Activated CD8-positive, alpha-beta memory T cell treated with anti-CD3 and anti-CD28 coated beads, Interleukin-2, amount 50 U/mL, for 24 hours (primary cell): Measurements from ENCODE around the gene TRIM54.
"Not testable (repeated sequence)": the region's sequence is repeated elsewhere in the genome, so short reads cannot be mapped to it uniquely, and the experiment has no call there.

Experiments used
- DNase-seq: peaks from one replicate; pipeline ENCODE4 v3.0.0-alpha.2; 2020; ENCODE audit errors: extremely low read depth

TRIM54 gene

DNA sequence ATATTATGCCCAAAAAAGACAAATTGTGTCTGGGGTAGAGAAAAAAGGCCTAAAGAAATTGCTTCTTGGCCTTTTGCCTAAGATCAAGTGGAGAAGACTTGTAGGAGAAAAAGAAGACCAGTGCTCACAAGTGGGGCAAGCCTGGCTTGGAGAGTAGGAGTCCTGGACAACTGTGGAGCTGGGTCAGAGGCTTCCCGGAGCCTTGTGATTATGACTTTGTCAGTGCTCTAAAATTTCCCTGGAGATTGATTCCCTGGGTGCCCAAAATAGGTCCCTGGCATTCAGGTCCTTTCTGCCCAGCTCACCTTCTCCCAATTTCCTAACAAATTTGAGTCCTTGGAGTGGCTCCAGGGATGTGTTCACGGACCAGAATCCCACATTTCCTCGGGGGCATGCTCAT is 787 bp upstream of the TRIM54 start:
- DNase-seq, result no peak

GRCh38 chr2:27282892-27283291 is 663 bp downstream of the TRIM54 start:
- no peak for DNase-seq

DNA sequence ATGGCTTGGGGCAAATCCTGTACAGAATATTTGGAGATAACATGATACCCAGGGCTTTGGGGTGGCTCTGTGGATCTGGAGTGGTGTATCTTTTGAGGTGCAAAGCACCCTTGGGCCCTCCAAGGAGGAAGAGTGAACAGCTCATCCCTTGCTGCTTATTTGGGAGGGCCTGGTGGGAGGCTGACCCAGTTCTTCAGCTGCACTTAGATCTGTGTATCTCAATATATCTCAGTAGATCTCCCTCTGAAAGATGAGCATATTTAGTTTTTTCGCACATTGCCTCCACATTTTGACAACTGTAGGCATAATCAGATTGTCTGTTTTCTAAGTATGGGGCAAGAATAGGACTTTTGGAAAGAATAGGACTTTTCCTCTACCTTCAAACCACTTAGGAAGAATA is 2.8 kb downstream of the TRIM54 start:
- no peak for DNase-seq

GRCh38 chr2:27285481-27285880 is 3.3 kb downstream of the TRIM54 start:
- no peak for DNase-seq

GRCh38 chr2:27288610-27289009 is 6.4 kb downstream of the TRIM54 start:
- DNase-seq, result no peak

- no peak for DNase-seq
Observed at GRCh38 chr2:27290549-27290948, 8.3 kb downstream of the TRIM54 start.

DNA sequence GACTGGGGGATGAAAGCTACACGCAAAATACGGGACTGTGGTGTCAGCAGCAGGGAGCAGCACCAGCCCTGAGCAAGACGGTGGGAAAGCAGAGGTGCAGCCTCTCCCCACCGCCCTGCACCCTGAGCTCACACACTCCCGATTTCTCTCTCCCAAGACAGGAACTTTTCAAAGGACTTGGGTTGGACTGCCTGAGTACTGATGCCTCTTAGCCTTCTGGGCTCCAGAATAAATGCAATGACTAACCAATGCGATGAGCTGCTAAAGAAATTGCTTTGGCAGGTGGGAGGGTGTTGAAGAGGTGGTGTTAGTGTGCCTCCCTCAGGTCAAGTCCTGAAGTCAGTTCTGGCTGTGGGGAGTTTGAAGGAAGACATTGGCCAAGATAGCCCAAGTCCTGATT is 9.6 kb downstream of the TRIM54 start:
- DNase-seq, result no peak

GRCh38 chr2:27294928-27295327 is 12.7 kb downstream of the TRIM54 start:
- DNase-seq, result no peak

GRCh38 chr2:27296481-27296880 is 14.3 kb downstream of the TRIM54 start:
- DNase-seq, result no peak

DNA sequence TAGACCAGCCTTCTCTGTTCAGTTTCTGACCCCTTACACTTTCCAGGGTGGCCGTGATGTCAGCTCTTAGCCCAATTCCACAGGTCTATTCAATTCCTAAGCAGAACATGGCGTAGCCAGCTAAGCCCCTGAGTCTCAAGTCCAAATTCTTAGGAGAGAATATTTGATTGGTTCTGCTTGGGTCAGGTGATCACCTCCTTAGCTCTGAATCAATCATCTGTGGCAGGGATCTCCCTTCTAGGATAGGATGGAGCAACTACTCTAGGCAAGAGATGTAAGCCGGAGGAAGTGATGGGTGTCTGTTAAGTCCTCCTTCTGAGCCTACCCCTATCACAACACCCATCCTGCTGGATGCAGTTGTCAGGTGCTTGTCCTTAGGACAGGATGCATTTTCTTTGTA is 15.0 kb downstream of the TRIM54 start:
- DNase-seq, result no peak

- no peak for DNase-seq
Observed at GRCh38 chr2:27298391-27299080, 16.3 kb downstream of the TRIM54 start.

GRCh38 chr2:27300606-27301005 is 18.4 kb downstream of the TRIM54 start:
- DNase-seq, result not testable (repeated sequence)

GRCh38 chr2:27303093-27304025 is 21.1 kb downstream of the TRIM54 start:
- no peak for DNase-seq

DNA sequence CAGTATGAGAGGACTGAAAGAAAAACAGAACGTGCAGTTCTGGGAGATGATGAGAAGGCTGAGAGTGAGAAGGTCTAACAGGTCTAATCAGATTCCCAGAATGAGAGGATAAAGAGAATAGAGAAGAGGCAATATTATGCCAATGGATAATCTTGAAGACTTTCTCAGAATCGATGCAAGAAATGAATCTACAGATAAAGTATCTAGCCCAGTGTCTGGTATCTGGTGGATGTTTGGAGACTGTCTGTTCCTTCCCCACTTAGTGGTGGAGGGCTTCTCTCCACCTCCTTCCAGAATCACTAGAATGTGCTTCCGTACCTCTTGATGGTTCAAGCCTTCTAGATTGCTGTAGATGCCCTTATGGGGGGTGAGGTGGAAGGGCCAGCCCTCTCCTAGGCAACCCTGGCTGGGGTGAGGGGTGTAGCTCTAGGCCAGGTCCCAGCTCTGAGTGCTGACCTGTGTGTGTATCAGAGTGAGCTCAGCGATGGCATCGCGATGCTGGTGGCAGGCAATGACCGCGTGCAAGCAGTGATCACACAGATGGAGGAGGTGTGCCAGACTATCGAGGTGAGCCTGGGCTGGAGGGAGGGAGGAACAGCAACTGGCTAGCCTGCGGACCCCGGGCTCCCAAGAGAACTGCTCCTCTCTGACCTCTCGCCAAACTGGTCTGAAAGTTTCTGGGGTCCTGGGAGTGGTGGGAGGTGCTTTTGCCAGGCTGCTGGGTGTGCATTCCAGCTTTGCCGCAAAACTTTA is 22.4 kb downstream of the TRIM54 start:
- no peak for DNase-seq

DNA sequence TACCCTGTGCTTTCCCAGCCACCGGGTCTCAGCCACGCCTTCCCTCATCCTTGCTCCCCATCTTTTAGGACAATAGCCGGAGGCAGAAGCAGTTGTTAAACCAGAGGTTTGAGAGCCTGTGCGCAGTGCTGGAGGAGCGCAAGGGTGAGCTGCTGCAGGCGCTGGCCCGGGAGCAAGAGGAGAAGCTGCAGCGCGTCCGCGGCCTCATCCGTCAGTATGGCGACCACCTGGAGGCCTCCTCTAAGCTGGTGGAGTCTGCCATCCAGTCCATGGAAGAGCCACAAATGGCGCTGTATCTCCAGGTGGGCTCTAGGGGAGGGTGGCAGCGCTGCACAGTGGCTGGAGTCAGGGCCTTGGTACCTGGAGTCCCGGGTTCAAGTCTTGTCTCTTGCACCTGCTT is 23.3 kb downstream of the TRIM54 start:
- DNase-seq, result no peak

- no peak for DNase-seq
Observed at GRCh38 chr2:27306136-27306535, 23.9 kb downstream of the TRIM54 start.

GRCh38 chr2:27306573-27307286 is 24.5 kb downstream of the TRIM54 start:
- no peak for DNase-seq

GRCh38 chr2:27307287-27307544 is 25.0 kb downstream of the TRIM54 start:
- DNase-seq, result no peak

- DNase-seq, result no peak
Observed at GRCh38 chr2:27307545-27308358, 25.5 kb downstream of the TRIM54 start.

DNA sequence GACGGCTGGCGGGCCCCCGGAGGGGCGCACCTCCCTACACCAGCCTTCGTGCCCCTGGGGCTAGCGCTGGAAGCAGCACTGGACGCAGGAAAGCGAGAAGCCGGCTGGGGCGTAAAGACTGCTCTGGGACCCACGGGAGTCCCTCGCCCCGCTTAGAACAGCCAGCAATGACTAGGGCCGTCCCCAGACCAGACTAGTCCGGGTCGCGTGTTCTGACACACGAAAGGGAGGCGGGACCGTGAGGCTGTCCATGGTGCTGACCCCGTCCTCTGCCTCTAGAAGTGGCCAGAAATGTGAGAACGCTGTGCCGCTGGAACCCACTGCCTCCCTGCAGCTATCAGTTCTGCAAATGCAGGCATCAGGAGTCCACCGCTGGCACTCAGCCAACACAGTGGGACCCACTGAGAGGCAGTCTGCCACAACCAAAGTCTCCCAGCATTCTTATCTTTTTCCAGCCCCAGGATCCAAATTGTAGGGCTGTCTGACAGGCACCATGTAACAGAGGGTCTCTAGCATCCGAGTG is 26.2 kb downstream of the TRIM54 start, which contains the start of gene UCN:
Gene UCN, minus strand, starts transcription at position 87 of the 523 bp plus-strand sequence. CDS start 550 bp downstream, outside the sequence.
- no peak for DNase-seq

DNA sequence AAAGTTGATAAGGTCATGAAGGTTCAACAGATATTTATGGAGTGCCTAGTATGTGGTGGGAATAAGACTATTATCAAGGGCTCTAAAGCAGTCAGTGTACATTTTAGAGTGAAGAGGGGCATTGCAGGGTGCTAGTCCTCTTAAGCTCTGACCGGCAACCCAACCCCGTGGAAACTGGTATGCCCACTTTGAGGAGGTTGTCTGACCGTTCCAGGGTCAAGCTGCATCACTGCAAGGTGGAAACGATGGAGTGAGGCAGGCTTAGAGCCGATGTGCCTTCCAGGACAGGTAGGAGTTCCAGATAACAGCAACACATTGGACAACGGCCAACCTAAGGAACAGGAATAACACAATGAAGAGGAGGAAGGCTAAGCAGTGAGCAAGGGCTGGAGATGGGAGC is 27.4 kb downstream of the TRIM54 start:
- no peak for DNase-seq
